K562 (cell line): ENCODE data around the gene DHODH. TPM values are rescaled to one million over a fixed set of nuclear protein-coding genes. Genes with fewer than 3 reads are reported as not detected.

Source experiments
- ATF1 ChIP-seq, 2 experiments: fragments of 450-650 bp in 1 of 2; IDR thresholded peaks; 2 replicates each; pipeline ENCODE4 v1.6.1; 2016; ENCODE audit warnings: missing compliant biosample characterization in 1 of 2, missing genetic modification characterization in 1 of 2
- CTCFL ChIP-seq: IDR thresholded peaks from 2 replicates; pipeline ENCODE4 v1.6.1; 2011; ENCODE audit warnings: borderline replicate concordance, low read depth, mild to moderate bottlenecking, moderate library complexity, low read length; ENCODE audit not compliant: insufficient read depth, poor library complexity, severe bottlenecking
- DPF2 ChIP-seq: fragments of 450-650 bp; IDR thresholded peaks from 2 replicates; pipeline ENCODE4 v1.6.1; 2016
- ELF2 ChIP-seq: fragments of 250-450 bp; sonication (Bioruptor Pico); IDR thresholded peaks from 2 replicates; pipeline ENCODE4 v1.5.0; 2021; ENCODE audit warnings: mild to moderate bottlenecking
- HDAC6 ChIP-seq: IDR thresholded peaks from 2 replicates; pipeline ENCODE4 v1.6.1; 2012; ENCODE audit warnings: low read depth, mild to moderate bottlenecking, control low read depth, inconsistent platforms, low read length, moderate library complexity
- MAZ ChIP-seq, 2 experiments: fragments of 450-650 bp in 1 of 2; sonication (generic) in 1 of 2; formaldehyde crosslinking; IDR thresholded peaks in 1 of 2; conservative IDR thresholded peaks in 1 of 2; 2 replicates each; pipeline versions ENCODE4 v1.4.0 to v1.5.0; 2020; ENCODE audit warnings: mild to moderate bottlenecking in 1 of 2, missing genetic modification reagents in 1 of 2
- MYNN ChIP-seq, 2 experiments: sonication (generic); formaldehyde crosslinking in 1 of 2; IDR thresholded peaks; 2 replicates each; pipeline versions ENCODE4 v1.5.0 to v1.6.1; 2016 to 2020; ENCODE audit warnings: antibody characterized with exemption in 1 of 2, missing genetic modification reagents in 1 of 2
- NR2C1 ChIP-seq, 2 experiments: fragments of 450-650 bp; IDR thresholded peaks; 2 replicates each; pipeline ENCODE4 v1.6.1; 2017; ENCODE audit warnings: mild to moderate bottlenecking in 2 of 2, antibody characterized with exemption in 1 of 2, inconsistent platforms in 1 of 2, missing compliant biosample characterization in 1 of 2, missing genetic modification characterization in 1 of 2
- NR2C2 ChIP-seq, 2 experiments: fragments of 200-800 bp in 1 of 2; sonication (Bioruptor generic) in 1 of 2; sonication (generic) in 1 of 2; formaldehyde crosslinking in 1 of 2; IDR thresholded peaks; 2 replicates each; pipeline versions ENCODE4 v1.6.1 to v1.8.0; 2016 to 2022; ENCODE audit warnings: mild to moderate bottlenecking in 1 of 2, missing compliant biosample characterization in 1 of 2, missing genetic modification characterization in 1 of 2, missing genetic modification reagents in 1 of 2
- OTX1 ChIP-seq: fragments of 450-650 bp; formaldehyde crosslinking; IDR thresholded peaks from 2 replicates; pipeline ENCODE4 v1.4.0; 2022; ENCODE audit warnings: mild to moderate bottlenecking
- POLR2AphosphoS2 ChIP-seq: IDR thresholded peaks from 2 replicates; pipeline ENCODE4 v1.6.1; 2012; ENCODE audit warnings: low read length, improper control_type of control experiment
- PTRF ChIP-seq: fragments of 450-650 bp; IDR thresholded peaks from 2 replicates; pipeline ENCODE4 v1.6.1; 2016; ENCODE audit warnings: mild to moderate bottlenecking, missing genetic modification characterization, missing compliant biosample characterization
- PYGO2 ChIP-seq: fragments of 450-650 bp; IDR thresholded peaks from 2 replicates; pipeline ENCODE4 v1.6.1; 2016; ENCODE audit warnings: mild to moderate bottlenecking, missing genetic modification characterization, moderate library complexity, missing compliant biosample characterization
- SRSF3 ChIP-seq: fragments of 200-400 bp; formaldehyde crosslinking; IDR thresholded peaks from 2 replicates; pipeline ENCODE4 v1.6.1; 2016; ENCODE audit warnings: mild to moderate bottlenecking, low read length, moderate library complexity; ENCODE audit not compliant: insufficient read depth
- TGIF2 ChIP-seq: sonication (generic); formaldehyde crosslinking; IDR thresholded peaks from 2 replicates; pipeline ENCODE4 v1.8.1; 2022; ENCODE audit warnings: mild to moderate bottlenecking, missing genetic modification reagents, moderate library complexity
- ZNF3 ChIP-seq: fragments of 250-450 bp; sonication (Bioruptor Pico); IDR thresholded peaks from 2 replicates; pipeline ENCODE4 v1.5.0; 2021; ENCODE audit warnings: mild to moderate bottlenecking, moderate library complexity
- ZNF668 ChIP-seq: fragments of 250-450 bp; sonication (Bioruptor Pico); IDR thresholded peaks from 2 replicates; pipeline ENCODE4 v1.8.0; 2022; ENCODE audit warnings: mild to moderate bottlenecking, inconsistent platforms
- polyA plus RNA-seq, 8 experiments: library from polyadenylated mRNA; depleted of rRNA in 4 of 8; stranded (reverse) in 5 of 8; unstranded in 3 of 8; fragments of >200 nt; fragmentation: Nextera tagmentation in 2 of 8; fragmentation: Illumina TruSeq in 1 of 8; extraction: Ambion mirVana in 2 of 8; extraction: Trizol in 1 of 8; gene quantifications; 2 replicates each; pipeline versions ENCODE4 v1.2.1 to v1.2.3, GENCODE V29; 2011 to 2014; ENCODE audit warnings: inconsistent platforms in 1 of 8, missing spikeins in 1 of 8
- total RNA-seq, 7 experiments: library from RNA; depleted of rRNA in 6 of 7; stranded (reverse); fragments of >200 nt in 6 of 7; fragmentation: Illumina TruSeq in 2 of 7; extraction: Trizol in 2 of 7; gene quantifications; 2 replicates each; pipeline versions ENCODE4 v1.2.1 to v1.2.3, GENCODE V29; 2011 to 2021; ENCODE audit warnings: low replicate concordance in 1 of 7
- TF ChIP-seq, protein P1 (sequence below), 3 experiments: fragments of 200-800 bp in 1 of 3; fragments of 250-450 bp in 1 of 3; fragments of 450-650 bp in 1 of 3; sonication (Bioruptor Pico) in 1 of 3; sonication (Bioruptor generic) in 1 of 3; formaldehyde crosslinking in 1 of 3; IDR thresholded peaks; 2 replicates each; pipeline versions ENCODE4 v1.6.1 to v1.8.0; 2016 to 2022; ENCODE audit warnings: mild to moderate bottlenecking in 2 of 3, missing genetic modification characterization in 2 of 3, missing compliant biosample characterization in 1 of 3, moderate library complexity in 1 of 3
- TF ChIP-seq, protein P2 (sequence below): fragments of 450-650 bp; IDR thresholded peaks from 2 replicates; pipeline ENCODE4 v1.6.1; 2016; ENCODE audit warnings: low read depth, mild to moderate bottlenecking, moderate library complexity

The DHODH gene
- total and polyA plus RNA-seq, 9 of the 15 experiments (the other 6 are each of a cell fraction or from before 2014, with no cell fraction given), result 4.3 to 19.9 (median 12.7) TPM

DNA sequence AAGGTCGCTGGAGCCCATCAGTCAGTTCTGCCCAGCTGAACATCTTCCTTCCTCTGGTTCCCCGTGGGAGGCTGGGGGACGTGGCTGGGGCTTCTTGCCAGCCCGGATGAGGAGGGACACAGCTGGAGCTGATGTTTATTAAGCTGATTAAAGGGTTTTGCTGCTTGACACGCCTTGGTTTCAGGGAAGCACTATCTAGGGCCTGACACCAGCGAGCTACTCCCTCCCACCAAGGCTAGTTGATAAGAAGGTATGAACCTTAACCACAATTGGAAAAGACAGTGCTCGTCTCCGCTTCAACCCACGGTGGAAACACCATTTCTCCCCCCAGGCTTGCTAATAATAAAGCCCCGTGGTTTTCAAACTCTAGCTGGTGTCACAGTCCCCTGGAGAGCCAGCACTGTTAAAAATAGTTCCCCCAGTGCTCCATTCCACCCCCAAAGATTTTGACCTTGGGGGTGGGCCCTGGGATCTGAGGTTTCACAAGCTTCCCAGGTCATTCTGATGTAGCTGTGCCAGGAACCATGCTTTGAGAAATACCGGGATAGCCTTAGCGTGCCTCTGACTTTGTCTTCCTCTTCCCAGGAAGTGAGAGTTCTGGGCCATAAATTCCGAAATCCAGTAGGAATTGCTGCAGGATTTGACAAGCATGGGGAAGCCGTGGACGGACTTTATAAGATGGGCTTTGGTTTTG, 5.5 kb downstream of the DHODH start (continued):
- TF ChIP-seq MYNN (IDR thresholded peaks at IDR 0.05), result no peak
- TF ChIP-seq MYNN (CRISPR knock-in tag; IDR thresholded peaks at IDR 0.05), result no peak
- TF ChIP-seq HDAC6, result no peak
- no peak for TF ChIP-seq PYGO2 (tag)
- TF ChIP-seq NR2C1 (IDR thresholded peaks at IDR 0.05), result no peak
- TF ChIP-seq NR2C1 (tag; IDR thresholded peaks at IDR 0.05), result no peak
- no peak for TF ChIP-seq OTX1 (CRISPR knock-in tag)
- no peak for TF ChIP-seq CTCFL
- no peak for TF ChIP-seq PTRF (tag)
- TF ChIP-seq ELF2, result no peak
- TF ChIP-seq SRSF3, result no peak
- TF ChIP-seq, protein P1, sequence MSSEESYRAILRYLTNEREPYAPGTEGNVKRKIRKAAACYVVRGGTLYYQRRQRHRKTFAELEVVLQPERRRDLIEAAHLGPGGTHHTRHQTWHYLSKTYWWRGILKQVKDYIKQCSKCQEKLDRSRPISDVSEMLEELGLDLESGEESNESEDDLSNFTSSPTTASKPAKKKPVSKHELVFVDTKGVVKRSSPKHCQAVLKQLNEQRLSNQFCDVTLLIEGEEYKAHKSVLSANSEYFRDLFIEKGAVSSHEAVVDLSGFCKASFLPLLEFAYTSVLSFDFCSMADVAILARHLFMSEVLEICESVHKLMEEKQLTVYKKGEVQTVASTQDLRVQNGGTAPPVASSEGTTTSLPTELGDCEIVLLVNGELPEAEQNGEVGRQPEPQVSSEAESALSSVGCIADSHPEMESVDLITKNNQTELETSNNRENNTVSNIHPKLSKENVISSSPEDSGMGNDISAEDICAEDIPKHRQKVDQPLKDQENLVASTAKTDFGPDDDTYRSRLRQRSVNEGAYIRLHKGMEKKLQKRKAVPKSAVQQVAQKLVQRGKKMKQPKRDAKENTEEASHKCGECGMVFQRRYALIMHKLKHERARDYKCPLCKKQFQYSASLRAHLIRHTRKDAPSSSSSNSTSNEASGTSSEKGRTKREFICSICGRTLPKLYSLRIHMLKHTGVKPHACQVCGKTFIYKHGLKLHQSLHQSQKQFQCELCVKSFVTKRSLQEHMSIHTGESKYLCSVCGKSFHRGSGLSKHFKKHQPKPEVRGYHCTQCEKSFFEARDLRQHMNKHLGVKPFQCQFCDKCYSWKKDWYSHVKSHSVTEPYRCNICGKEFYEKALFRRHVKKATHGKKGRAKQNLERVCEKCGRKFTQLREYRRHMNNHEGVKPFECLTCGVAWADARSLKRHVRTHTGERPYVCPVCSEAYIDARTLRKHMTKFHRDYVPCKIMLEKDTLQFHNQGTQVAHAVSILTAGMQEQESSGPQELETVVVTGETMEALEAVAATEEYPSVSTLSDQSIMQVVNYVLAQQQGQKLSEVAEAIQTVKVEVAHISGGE (CRISPR knock-in tag; IDR thresholded peaks at IDR 0.05), result peak in 1 of 3 experiments; percentile 95; a peak in 2 of 6 replicates
- no peak for TF ChIP-seq ZNF668
- TF ChIP-seq TGIF2 (CRISPR knock-in tag), result no peak
- TF ChIP-seq MAZ (CRISPR knock-in tag; conservative IDR thresholded peaks at IDR 0.05 in 1 of 2, IDR thresholded peaks at IDR 0.05 in 1 of 2), result peak in 1 of 2 experiments; percentile 48; a peak in 1 of 4 replicates
- TF ChIP-seq, protein P2, sequence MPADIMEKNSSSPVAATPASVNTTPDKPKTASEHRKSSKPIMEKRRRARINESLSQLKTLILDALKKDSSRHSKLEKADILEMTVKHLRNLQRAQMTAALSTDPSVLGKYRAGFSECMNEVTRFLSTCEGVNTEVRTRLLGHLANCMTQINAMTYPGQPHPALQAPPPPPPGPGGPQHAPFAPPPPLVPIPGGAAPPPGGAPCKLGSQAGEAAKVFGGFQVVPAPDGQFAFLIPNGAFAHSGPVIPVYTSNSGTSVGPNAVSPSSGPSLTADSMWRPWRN, result no peak
- TF ChIP-seq DPF2, result peak; percentile 59
- no peak for TF ChIP-seq NR2C2 (CRISPR knock-in tag; IDR thresholded peaks at IDR 0.05)
- peak; percentile 61 for TF ChIP-seq NR2C2 (tag; IDR thresholded peaks at IDR 0.05)
- TF ChIP-seq ATF1 (CRISPR knock-in tag; IDR thresholded peaks at IDR 0.05), result no peak
- peak; percentile 20; the same call in 1 of the 2 replicates for TF ChIP-seq ATF1 (tag; IDR thresholded peaks at IDR 0.05)
- TF ChIP-seq POLR2AphosphoS2, result no peak
- TF ChIP-seq ZNF3 (CRISPR knock-in tag), result no peak
